Keratinocyte (primary cell): ENCODE measurements around the gene PTGDR2. TPM values are rescaled to one million over a fixed set of nuclear protein-coding genes. Genes with fewer than 3 reads are reported as not detected.

ENCODE experiments used
- DNase-seq: peaks from one replicate; pipeline ENCODE4 v3.0.0-alpha.2; 2011; ENCODE audit warnings: low read depth, missing footprints, low spot score
- FAIRE-seq: peaks from 2 replicates; lab custom pipeline; 2011; peaks lifted over from hg19 to GRCh38; lab: Jason Lieb, UNC
- H2AFZ ChIP-seq: 2 replicates; pipeline ENCODE4 v1.6.0; 2012; ENCODE audit warnings: low read length, control low read depth, inconsistent platforms; ENCODE audit not compliant: control insufficient read depth
- H3K27ac ChIP-seq: 2 replicates; pipeline ENCODE4 v1.5.1; 2011; ENCODE audit warnings: low read length; ENCODE audit not compliant: control insufficient read depth, insufficient read depth
- H3K27me3 ChIP-seq: 3 replicates; pipeline ENCODE4 v1.6.0; 2011; ENCODE audit warnings: low read length; ENCODE audit not compliant: control insufficient read depth, insufficient read depth; ENCODE audit errors: extremely low read depth
- H3K36me3 ChIP-seq, 2 experiments: 2 replicates in 1 of 2; 3 replicates in 1 of 2; pipeline ENCODE4 v1.5.1; 2011; ENCODE audit warnings: low read length in 2 of 2, mild to moderate bottlenecking in 1 of 2; ENCODE audit not compliant: control insufficient read depth in 2 of 2, insufficient read depth in 2 of 2; ENCODE audit errors: extremely low read depth in 1 of 2
- H3K4me1 ChIP-seq: 3 replicates; pipeline ENCODE4 v1.5.1; 2011; ENCODE audit warnings: low read length; ENCODE audit not compliant: control insufficient read depth, insufficient read depth; ENCODE audit errors: extremely low read depth
- H3K4me2 ChIP-seq: 3 replicates; pipeline ENCODE4 v1.6.0; 2011; ENCODE audit warnings: low read depth, low read length; ENCODE audit not compliant: control insufficient read depth, insufficient read depth; ENCODE audit errors: extremely low read depth
- H3K4me3 ChIP-seq, 3 experiments: fragments of 200-600 bp in 1 of 3; sonication (generic) in 1 of 3; 2 replicates in 2 of 3; 3 replicates in 1 of 3; pipeline ENCODE4 v1.5.1; 2011 to 2016; ENCODE audit warnings: low read length in 3 of 3, mild to moderate bottlenecking in 3 of 3, control low read depth in 2 of 3, inconsistent platforms in 1 of 3, low read depth in 1 of 3, mixed read lengths in 1 of 3, mixed run types in 1 of 3, moderate library complexity in 1 of 3; ENCODE audit not compliant: control insufficient read depth in 2 of 3, insufficient read depth in 2 of 3; ENCODE audit errors: extremely low read depth in 1 of 3
- H3K79me2 ChIP-seq: 2 replicates; pipeline ENCODE4 v1.6.0; 2012; ENCODE audit warnings: low read length; ENCODE audit not compliant: control insufficient read depth, insufficient read depth
- H3K9ac ChIP-seq: 3 replicates; pipeline ENCODE4 v1.6.0; 2011; ENCODE audit warnings: low read length; ENCODE audit not compliant: control insufficient read depth, insufficient read depth; ENCODE audit errors: extremely low read depth
- H3K9me1 ChIP-seq: 3 replicates; pipeline ENCODE4 v1.6.0; 2011; ENCODE audit warnings: low read length; ENCODE audit not compliant: control insufficient read depth, insufficient read depth; ENCODE audit errors: extremely low read depth
- H3K9me3 ChIP-seq: 2 replicates; pipeline ENCODE4 v1.5.1; 2012; ENCODE audit warnings: low read depth, low read length; ENCODE audit not compliant: control insufficient read depth
- H4K20me1 ChIP-seq: 3 replicates; pipeline ENCODE4 v1.6.0; 2011; ENCODE audit warnings: low read length; ENCODE audit not compliant: control insufficient read depth, insufficient read depth; ENCODE audit errors: extremely low read depth
- CTCF ChIP-seq, 3 experiments: IDR thresholded peaks in 1 of 3; conservative IDR thresholded peaks in 1 of 3; optimal IDR thresholded peaks in 1 of 3; 2 replicates in 2 of 3; 3 replicates in 1 of 3; pipeline versions ENCODE3 to v1.5.1; 2011; ENCODE audit warnings: low read length in 3 of 3, mild to moderate bottlenecking in 3 of 3, moderate library complexity in 2 of 3, control low read depth in 1 of 3, inconsistent platforms in 1 of 3; ENCODE audit not compliant: insufficient read depth in 2 of 3; ENCODE audit errors: extremely low read depth in 1 of 3
- EZH2 ChIP-seq: IDR thresholded peaks from one replicate; pipeline ENCODE4 v1.6.1; 2012; ENCODE audit warnings: inconsistent platforms, mild to moderate bottlenecking, low read length, moderate library complexity
- dilution Hi-C: fragments of 300-500 bp; cut with MboI; formaldehyde crosslinking; loops from one replicate; pipeline ENCODE4 v1.7.0; 2020; ENCODE audit warnings: low sequenced_read_pairs; ENCODE audit not compliant: extremely low pct_ligation_motif_present
- polyA plus RNA-seq, 5 experiments: library from polyadenylated mRNA; depleted of rRNA in 3 of 5; stranded (reverse) in 3 of 5; stranded (forward) in 1 of 5; unstranded in 1 of 5; fragments of >200 nt; gene quantifications; 1 replicate in 1 of 5; 2 replicates in 3 of 5; 3 replicates in 1 of 5; pipeline versions ENCODE4 v1.2.1 to v1.2.3, GENCODE V29; 2011 to 2012; ENCODE audit warnings: missing spikeins in 2 of 5, low read depth in 1 of 5, low replicate concordance in 1 of 5

PTGDR2 gene
- polyA plus RNA-seq, 1 donor (not counting 4 experiments of a cell fraction or from before 2014, with no cell fraction given), result not detected

DNA sequence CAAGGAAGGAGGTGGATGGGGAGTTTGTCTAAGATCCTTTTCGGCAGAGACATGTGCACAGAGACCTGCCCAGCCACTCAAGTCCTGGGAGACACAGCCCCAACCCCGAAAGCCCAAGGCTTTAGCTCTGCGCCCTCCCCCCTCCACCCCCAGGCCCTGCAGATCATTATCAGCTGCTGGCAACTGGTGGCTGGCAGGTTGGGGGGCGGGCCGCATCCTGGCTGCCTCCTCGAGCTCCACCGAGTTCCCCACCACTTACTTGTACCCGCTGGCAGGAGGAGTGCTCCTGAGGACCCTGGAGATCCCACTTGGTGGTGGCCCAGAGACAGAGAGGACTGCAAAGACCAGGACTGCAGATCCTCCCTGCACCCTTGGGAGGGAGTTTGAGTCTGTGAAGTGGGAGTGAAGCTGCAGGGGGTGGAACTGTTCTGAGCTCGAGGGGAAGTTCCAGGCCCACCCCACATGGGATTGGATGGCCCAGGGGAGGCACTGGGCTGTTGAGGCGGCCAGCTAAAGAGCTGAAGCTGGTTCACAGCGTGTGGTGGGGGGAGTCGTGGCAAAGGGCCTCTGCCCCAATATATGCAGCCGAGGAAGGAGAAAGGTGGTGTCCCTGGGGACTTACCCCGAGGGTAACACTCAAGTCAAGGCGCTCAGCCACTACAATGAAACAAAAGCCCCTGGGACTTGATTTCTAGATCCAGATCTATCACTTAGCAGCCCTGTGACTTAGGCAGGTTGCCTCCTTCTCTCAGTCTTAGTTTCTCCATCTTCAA lies 33.7 kb downstream of the PTGDR2 start:
- dilution Hi-C loops, result no loop called here
- no peaks in the 10 kb centered on the region for H3K79me2 ChIP-seq
- no peaks in the 10 kb centered on the region for H3K36me3 ChIP-seq
- no peaks in the 10 kb centered on the region for H3K9me3 ChIP-seq
- H3K4me1 ChIP-seq, result no peaks in the 10 kb centered on the region
- TF ChIP-seq CTCF (optimal IDR thresholded peaks at IDR 0.05 in 1 of 3, IDR thresholded peaks at IDR 0.05 in 1 of 3, conservative IDR thresholded peaks at IDR 0.05 in 1 of 3; ENCODE audit: extremely low read depth in 1 of 3, insufficient read depth in 2 of 3, low read length in 3 of 3), result no peak
- no peak for TF ChIP-seq EZH2
- no peak overlapping the region for H3K4me2 ChIP-seq
- no peak overlapping the region for H3K27ac ChIP-seq
- no peak for DNase-seq
- no peak overlapping the region for H2AFZ ChIP-seq
- no peak overlapping the region for H3K4me3 ChIP-seq
- FAIRE-seq, result no peak
- H3K9ac ChIP-seq, result no peak overlapping the region
- H3K27me3 ChIP-seq, result peaks cover 4% of the 10 kb centered on the region
- H3K9me1 ChIP-seq, result no peaks in the 10 kb centered on the region
- H4K20me1 ChIP-seq, result no peaks in the 10 kb centered on the region

DNA sequence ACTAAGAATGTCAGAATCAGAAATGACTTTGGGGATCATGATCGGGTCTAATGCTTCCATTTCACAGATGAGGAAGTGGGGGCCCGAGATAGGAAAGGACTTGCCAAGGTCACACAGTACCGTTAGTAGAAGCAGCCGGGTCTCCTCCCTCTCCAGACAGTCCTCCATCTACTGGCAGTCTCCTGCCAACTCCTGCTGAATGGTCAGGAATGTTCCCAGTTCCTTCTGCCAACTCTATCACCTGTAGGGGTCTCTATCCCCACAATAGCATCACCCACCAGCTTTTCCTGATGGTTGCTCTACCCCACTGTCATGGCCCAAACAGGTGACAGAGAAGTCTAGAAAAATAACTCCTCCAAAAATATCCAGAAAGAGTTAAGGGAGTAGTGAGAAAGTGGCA lies 37.7 kb downstream of the PTGDR2 start:
- H3K27me3 ChIP-seq, result peaks cover 4% of the 10 kb centered on the region

More for the DNA sequence above, 37.7 kb downstream of the PTGDR2 start:
- Histone ChIP-seq H3K79me2 (no peaks in the 10 kb centered on the region), H3K36me3 (no peaks in the 10 kb centered on the region), H3K27ac (no peak overlapping the region), H3K9me1 (no peaks in the 10 kb centered on the region), H3K9me3 (no peaks in the 10 kb centered on the region), H3K9ac (no peak overlapping the region), H3K4me3 (no peak overlapping the region), H4K20me1 (no peaks in the 10 kb centered on the region), H3K4me2 (no peak overlapping the region), H3K4me1 (no peaks in the 10 kb centered on the region), H2AFZ (no peak overlapping the region)
- DNase-seq (no peak), FAIRE-seq (no peak)
- TF ChIP-seq CTCF (optimal IDR thresholded peaks at IDR 0.05 in 1 of 3, IDR thresholded peaks at IDR 0.05 in 1 of 3, conservative IDR thresholded peaks at IDR 0.05 in 1 of 3; ENCODE audit: extremely low read depth in 1 of 3, insufficient read depth in 2 of 3, low read length in 3 of 3), result no peak
- no peak for TF ChIP-seq EZH2
- dilution Hi-C loops, result no loop called here
